Measurements from ENCODE around the gene PAX5.

Gene PAX5

DNA sequence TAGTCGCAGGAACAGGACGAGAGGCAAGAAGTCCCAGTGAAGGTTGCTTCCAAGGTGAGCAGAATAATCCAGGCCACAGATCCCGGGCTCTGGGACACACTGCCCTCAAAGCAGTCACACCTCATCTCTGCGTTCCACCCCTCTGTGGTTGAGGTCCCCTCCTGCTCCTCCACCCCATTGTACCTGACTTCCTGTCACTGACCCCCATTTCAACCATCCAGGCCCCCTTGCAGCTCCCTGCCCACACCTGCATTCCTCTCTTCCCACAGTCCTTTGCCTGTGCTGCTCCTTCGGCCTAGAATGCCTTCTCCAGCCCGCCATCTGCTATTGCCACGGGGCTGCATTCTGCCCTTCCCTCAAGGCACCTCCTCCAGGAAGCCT, 73.5 kb downstream of the PAX5 start:
- DNase-seq (ENCODE audit: low read depth) = no peak

- no peak for DNase-seq (ENCODE audit: low read depth)
Measured at GRCh38 chr9:36959681-36960574, 74.1 kb downstream of the PAX5 start.

DNA sequence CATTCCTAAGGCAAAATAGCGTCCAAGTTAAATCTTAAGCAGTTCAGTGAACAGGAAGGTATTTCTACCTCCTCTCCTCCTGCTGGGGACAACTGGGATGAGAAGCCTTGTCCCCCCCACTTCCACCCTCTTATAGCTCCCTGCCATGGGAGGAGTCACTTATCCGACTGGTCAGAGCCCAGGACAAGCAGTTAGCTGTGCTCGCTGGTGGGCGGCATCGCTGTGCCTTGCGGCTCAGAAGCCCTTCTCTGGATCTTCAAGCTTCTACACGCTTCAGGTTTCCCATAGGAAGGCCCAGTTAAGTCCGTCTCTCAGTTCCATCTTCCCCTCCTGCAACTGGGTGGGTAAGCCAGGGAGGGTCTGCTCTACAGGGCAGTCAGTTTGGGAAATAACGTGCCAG, 77.2 kb downstream of the PAX5 start:
- no peak for DNase-seq (ENCODE audit: low read depth)

- DNase-seq (ENCODE audit: low read depth) = no peak
Measured at GRCh38 chr9:36950389-36950788, 83.7 kb downstream of the PAX5 start.

GRCh38 chr9:36949466-36949865, 84.6 kb downstream of the PAX5 start:
- no peak for DNase-seq (ENCODE audit: low read depth)

- DNase-seq (ENCODE audit: low read depth) = no peak
Measured at GRCh38 chr9:36948051-36948450, 86.0 kb downstream of the PAX5 start.

DNA sequence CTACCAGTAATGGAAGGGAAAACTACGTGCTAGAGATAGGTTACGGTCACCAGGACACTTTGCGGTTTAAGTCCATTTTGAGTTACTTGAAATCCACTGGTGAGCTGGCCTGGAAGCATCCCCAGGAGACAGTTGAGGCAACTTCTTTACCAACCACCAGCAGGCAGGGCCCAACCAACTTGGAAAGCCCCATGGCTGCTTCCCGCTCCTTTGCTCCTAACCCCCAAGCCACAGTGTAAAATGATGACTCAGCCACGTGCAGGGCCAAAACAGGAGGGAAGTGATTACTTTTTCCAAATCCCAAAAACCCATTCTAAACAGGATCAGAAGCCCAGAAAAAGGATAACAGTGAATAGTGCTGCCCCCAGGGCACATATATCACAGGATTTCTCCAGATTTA, 87.4 kb downstream of the PAX5 start:
- DNase-seq (ENCODE audit: low read depth) = no peak

DNA sequence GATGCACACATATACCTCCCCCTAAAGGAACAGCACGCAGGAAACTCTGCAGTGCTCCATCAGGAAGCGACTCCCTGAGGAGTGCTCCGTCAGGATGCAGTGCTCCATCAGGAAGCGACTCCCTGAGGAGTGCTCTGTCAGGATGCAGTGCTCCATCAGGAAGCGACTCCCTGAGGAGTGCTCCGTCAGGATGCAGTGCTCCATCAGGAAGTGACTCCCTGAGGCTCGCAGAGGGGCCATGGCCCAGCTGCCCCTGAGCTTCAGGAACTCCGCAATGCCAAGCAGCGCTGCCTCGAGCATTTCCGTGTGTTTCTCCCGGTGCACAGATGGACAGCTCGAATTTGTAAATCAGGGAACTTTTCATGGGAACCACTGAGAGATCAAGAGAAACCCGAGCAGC, 88.1 kb downstream of the PAX5 start:
- DNase-seq (ENCODE audit: low read depth) = no peak

GRCh38 chr9:36942891-36943290, 91.2 kb downstream of the PAX5 start:
- DNase-seq (ENCODE audit: low read depth) = no peak

GRCh38 chr9:36941441-36941840, 92.6 kb downstream of the PAX5 start:
- DNase-seq (ENCODE audit: low read depth) = no peak

DNA sequence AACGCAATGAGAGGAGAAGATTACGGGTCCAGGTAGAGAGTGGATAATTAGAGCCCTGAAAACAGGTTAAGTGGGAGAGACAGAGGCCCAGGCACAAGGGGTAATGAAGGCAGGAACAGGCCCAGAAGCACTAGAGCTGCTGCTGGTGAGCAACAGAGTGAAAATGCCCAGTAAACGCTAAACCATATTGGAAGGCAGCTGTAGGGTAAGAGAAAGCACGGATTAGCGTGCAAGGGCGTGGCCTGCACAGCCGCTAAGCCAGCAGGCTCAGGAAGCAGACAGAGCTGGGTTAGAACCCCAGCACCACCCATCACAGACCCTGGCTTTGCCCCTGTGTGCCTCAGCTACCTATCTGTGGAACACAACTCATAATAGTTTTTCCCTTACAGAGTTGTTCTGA, 93.2 kb downstream of the PAX5 start:
- DNase-seq (ENCODE audit: low read depth) = no peak

- DNase-seq (ENCODE audit: low read depth) = no peak
Measured at GRCh38 chr9:36940500-36940853, 93.6 kb downstream of the PAX5 start.

DNA sequence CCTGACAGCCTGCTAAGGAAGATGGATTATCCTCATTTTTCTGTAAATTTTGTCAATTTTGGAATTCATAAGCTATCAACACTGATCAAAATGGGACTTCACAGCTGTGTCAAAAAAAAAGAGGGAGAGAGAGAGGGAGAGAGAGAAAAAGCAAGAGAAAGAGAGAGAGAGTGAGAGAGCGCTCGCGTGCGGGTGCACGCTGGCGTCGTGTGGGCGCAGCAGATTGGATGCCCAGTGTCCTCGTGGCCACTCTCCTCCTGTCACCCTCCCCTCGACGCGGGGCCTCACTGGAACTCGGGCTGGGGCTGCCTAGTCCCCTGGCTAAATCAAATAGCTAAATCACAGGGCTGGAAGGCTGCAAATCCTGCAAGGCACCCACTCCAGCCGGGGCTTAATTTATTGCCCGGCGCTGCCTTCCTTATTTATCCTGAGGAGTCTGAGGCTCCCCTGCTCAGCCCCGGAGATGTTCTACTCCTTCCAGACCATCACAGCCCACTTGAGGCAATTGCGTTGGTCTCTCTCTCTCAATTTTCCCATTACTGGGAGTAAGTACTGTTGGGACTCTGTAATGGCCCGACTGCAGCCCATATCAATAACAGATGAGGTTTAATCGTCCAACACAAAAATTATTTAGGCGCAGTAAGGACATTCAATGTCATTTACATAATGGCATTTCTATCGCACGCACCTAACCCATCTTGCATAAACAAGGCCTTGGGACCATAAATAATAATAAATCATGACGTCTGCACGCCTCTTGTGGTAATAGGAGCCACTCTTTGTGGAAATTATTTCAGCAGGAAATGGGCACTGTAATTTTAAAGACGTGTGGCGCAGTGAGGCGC, 94.2 kb downstream of the PAX5 start:
- no peak for DNase-seq (ENCODE audit: low read depth)

- DNase-seq (ENCODE audit: low read depth) = no peak
Measured at GRCh38 chr9:36939214-36939613, 94.9 kb downstream of the PAX5 start.

DNA sequence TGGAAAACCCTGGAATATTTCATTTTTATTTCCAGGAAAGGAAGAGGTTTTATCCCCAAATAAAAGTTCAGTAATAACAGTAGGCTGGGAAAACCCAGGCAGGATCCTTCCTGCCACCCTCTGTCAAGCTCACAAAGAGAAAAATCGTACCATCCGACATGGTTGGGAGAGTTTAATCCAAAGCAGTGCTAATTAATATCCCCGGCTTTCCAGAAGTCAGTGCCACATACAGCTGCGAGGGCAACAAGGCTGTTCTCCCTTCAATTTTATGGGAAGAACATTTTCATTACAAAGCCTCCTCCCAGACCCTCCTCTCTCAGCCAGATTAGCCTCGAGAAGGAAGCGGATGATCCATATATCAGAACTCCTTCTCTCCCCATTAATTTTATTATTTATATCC, 95.5 kb downstream of the PAX5 start:
- DNase-seq (ENCODE audit: low read depth) = no peak

DNA sequence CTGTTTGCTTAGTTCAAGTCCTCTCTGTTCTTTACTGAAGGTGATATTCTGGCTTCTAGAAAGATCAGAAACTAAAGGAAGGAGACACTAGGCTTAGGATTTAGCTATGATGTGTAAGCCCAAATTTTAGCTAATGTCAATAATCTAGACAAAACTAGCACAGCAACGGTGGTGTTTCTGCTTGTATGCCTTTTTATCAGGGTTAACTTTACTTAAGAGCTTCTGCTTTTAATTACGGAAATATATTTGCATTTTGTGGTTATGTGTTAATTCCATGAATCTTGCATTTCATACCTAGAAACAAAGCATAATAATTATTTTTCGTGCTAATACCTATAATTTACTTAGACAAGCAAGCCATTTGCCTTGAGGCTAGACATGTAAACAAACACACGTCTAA, 96.1 kb downstream of the PAX5 start:
- no peak for DNase-seq (ENCODE audit: low read depth)

DNA sequence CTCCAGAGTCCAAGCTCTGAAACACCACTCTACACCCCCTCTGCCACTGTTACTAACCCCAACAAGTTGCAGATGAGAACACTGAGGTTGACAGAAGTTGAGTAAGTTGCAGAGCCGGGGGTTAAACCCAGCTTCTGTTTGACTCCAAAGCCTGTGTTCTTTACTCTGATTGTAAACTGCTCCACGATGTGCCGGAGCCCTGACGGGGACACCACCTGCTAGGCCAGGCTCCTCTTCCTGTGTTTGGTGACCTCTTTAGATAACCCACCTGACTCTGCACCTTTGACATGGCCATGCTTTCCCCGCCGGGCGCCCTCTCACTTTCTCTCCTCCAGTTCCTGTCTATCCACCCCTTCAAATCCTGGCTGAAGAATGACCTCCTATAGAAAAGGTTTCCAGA, 96.7 kb downstream of the PAX5 start:
- no peak for DNase-seq (ENCODE audit: low read depth)

DNA sequence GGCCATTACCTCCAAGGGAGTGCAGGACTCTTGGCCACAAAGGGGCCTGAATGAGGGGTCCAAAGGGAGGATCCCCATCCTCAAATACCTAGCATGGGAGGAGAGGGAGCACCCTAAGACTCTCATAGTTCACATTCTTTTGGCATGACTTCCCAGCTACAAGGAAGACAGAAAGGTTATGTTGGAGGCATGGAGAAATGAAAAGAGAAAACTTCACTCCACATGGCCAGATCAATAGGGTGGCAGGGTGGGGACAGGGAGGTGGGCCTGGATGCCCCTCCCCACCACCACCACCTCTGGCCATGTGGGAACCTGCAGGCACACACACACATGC, 97.6 kb downstream of the PAX5 start:
- DNase-seq (ENCODE audit: low read depth) = no peak

GRCh38 chr9:36935768-36936497, 98.1 kb downstream of the PAX5 start:
- DNase-seq (ENCODE audit: low read depth) = no peak

- no peak for DNase-seq (ENCODE audit: low read depth)
Measured at GRCh38 chr9:36935332-36935731, 98.7 kb downstream of the PAX5 start.

DNA sequence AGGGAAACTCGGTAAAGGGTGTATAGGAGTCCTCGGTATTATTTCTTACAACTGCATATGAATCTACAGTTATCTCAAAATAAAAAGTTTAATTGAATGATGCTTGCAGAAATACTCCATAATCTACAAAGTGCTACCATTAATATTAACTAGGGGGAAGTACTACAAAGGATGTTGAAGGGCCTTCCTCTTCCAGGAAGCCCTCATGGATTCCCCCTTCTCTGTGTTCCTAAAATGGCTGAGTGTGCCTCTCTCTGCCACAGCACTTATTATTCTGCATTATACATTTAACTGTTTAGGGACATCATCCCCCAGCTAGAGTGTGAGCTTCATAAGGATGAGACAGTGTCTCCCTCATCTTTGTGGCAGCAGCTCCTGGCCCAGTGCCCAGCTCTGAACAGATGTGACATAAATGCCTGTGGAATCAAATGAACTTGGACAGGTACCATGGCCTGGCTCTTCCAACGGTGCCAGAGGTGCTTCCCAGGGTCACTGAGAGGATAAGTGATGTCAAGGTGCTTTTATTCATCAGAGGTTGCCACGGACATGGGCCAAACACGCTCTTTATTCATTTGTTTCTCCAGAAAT, 99.5 kb downstream of the PAX5 start:
- DNase-seq (ENCODE audit: low read depth) = no peak

DNA sequence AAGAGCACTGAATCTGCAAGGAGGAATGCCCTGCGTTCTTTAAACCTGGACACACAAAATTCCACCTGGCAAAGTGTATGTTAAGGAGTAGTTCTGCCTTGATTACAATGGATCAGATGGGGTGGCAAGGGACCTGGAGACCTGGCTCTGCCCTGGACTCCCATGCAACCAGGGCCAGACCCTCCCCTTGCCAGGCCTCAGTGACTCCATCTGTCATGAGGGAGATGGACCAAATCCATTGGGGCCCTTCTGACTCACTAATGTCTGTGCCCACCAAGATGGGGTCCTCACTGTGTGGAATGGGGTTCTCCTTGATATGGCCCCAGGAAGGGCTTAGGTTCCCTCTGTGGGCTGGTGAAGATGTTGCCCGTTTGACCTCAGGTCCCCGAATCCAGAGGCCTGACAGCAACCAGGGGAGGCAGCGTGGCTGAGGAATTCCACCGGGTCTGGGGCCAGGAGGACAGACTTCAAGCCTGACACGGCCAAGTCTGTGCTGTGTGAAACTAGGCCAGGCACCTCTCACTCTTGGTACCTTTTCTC, 100.3 kb downstream of the PAX5 start:
- DNase-seq (ENCODE audit: low read depth) = no peak

Measured in activated T-cell treated with anti-CD3 and anti-CD28 coated beads for 1 hour (primary cell).